Endothelial cell of umbilical vein (primary cell): ENCODE measurements around the gene SLFNL1. TPM values are rescaled to one million over a fixed set of nuclear protein-coding genes. Genes with fewer than 3 reads are reported as not detected.

Experiments
- BruUV-seq: library from RNA; stranded (reverse); fragments of 400-500 nt; replicated peaks from 2 replicates; lab custom pipeline; 2021; lab: Mats Ljungman, UMichigan
- CTCF ChIA-PET: fragments of 300-600, 350-600 bp; sonication (Branson Sonifier 250); formaldehyde crosslinking; loops from one replicate; lab custom pipeline; 2021; ENCODE audit warnings: antibody characterized with exemption, inconsistent platforms; lab: Charles Lee
- POLR2A ChIA-PET: fragments of 300-600, 350-600 bp; sonication (Branson Sonifier 250); formaldehyde crosslinking; loops from one replicate; lab custom pipeline; 2021; ENCODE audit warnings: antibody characterized with exemption, inconsistent platforms; lab: Charles Lee
- DNase-seq: peaks from one replicate; pipeline ENCODE4 v3.0.0-alpha.2; 2011; ENCODE audit warnings: low read depth, low spot score
- FAIRE-seq: peaks from 2 replicates; lab custom pipeline; 2011; peaks lifted over from hg19 to GRCh38; lab: Jason Lieb, UNC
- H2AFZ ChIP-seq: 2 replicates; pipeline ENCODE4 v1.6.0; 2012; ENCODE audit warnings: low read depth, low read length, control low read depth, inconsistent platforms
- H3K27ac ChIP-seq: 2 replicates; pipeline ENCODE4 v1.5.1; 2011; ENCODE audit warnings: low read depth, mild to moderate bottlenecking, control low read depth, low read length, moderate library complexity; ENCODE audit not compliant: insufficient read depth
- H3K27me3 ChIP-seq, 2 experiments: 2 replicates each; pipeline versions ENCODE4 v1.6.0 to v1.6.1; 2011; ENCODE audit warnings: low read length in 2 of 2, mixed read lengths in 1 of 2; ENCODE audit not compliant: control insufficient read depth in 2 of 2, insufficient read depth in 2 of 2
- H3K36me3 ChIP-seq, 2 experiments: 2 replicates in 1 of 2; 3 replicates in 1 of 2; pipeline ENCODE4 v1.5.1; 2011; ENCODE audit warnings: low read length in 2 of 2, mild to moderate bottlenecking in 1 of 2, moderate library complexity in 1 of 2; ENCODE audit not compliant: control insufficient read depth in 2 of 2, insufficient read depth in 2 of 2; ENCODE audit errors: extremely low read depth in 1 of 2
- H3K4me1 ChIP-seq: 3 replicates; pipeline ENCODE4 v1.5.1; 2011; ENCODE audit warnings: mild to moderate bottlenecking, low read length; ENCODE audit not compliant: control insufficient read depth, insufficient read depth; ENCODE audit errors: extremely low read depth
- H3K4me2 ChIP-seq: 2 replicates; pipeline ENCODE4 v1.6.1; 2011; ENCODE audit warnings: low read length, control low read depth, mixed read lengths; ENCODE audit not compliant: insufficient read depth
- H3K4me3 ChIP-seq, 3 experiments: fragments of 200-600 bp in 1 of 3; sonication (generic), shearing (Covaris generic) in 1 of 3; replicated peaks in 1 of 3; 2 replicates each; pipeline ENCODE4 v1.5.1; 2011 to 2016; ENCODE audit warnings: control low read depth in 3 of 3, low read length in 3 of 3, mild to moderate bottlenecking in 2 of 3, inconsistent platforms in 1 of 3, low read depth in 1 of 3, moderate library complexity in 1 of 3; ENCODE audit not compliant: insufficient read depth in 1 of 3
- H3K79me2 ChIP-seq: 2 replicates; pipeline ENCODE4 v1.6.0; 2012; ENCODE audit warnings: low read length, inconsistent platforms; ENCODE audit not compliant: control insufficient read depth, insufficient read depth
- H3K9ac ChIP-seq: replicated peaks from 2 replicates; pipeline ENCODE3; 2011; ENCODE audit warnings: low read length, control low read depth; ENCODE audit not compliant: insufficient read depth; ENCODE audit errors: extremely low read depth
- H3K9me1 ChIP-seq: replicated peaks from 3 replicates; pipeline ENCODE4 v1.6.0; 2011; ENCODE audit warnings: mild to moderate bottlenecking, low read length; ENCODE audit not compliant: control insufficient read depth, insufficient read depth; ENCODE audit errors: extremely low read depth
- H3K9me3 ChIP-seq: replicated peaks from 2 replicates; pipeline ENCODE4 v1.5.1; 2012; ENCODE audit warnings: low read length, inconsistent platforms; ENCODE audit not compliant: control insufficient read depth, insufficient read depth
- H4K20me1 ChIP-seq: replicated peaks from 2 replicates; pipeline ENCODE3; 2011; ENCODE audit warnings: mild to moderate bottlenecking, low read length; ENCODE audit not compliant: control insufficient read depth, insufficient read depth; ENCODE audit errors: extremely low read depth
- CTCF ChIP-seq, 2 donors: IDR thresholded peaks; 1 replicate in 1 of 2; 2 replicates in 1 of 2; pipeline ENCODE4 v1.5.1; 2011; ENCODE audit warnings: low read length in 2 of 2, mild to moderate bottlenecking in 2 of 2, moderate library complexity in 2 of 2, control low read depth in 1 of 2, inconsistent platforms in 1 of 2, low read depth in 1 of 2; ENCODE audit not compliant: insufficient read depth in 1 of 2; ENCODE audit errors: extremely low read depth in 1 of 2
- FOS ChIP-seq: IDR thresholded peaks from 2 replicates; pipeline ENCODE4 v1.6.1; 2011; ENCODE audit warnings: mild to moderate bottlenecking, low read length, moderate library complexity, borderline replicate concordance; ENCODE audit not compliant: insufficient read depth
- JUN ChIP-seq: IDR thresholded peaks from 2 replicates; pipeline ENCODE4 v1.6.1; 2011; ENCODE audit warnings: borderline replicate concordance, low read depth; ENCODE audit not compliant: insufficient read length, insufficient read depth
- MAX ChIP-seq: IDR thresholded peaks from 2 replicates; pipeline ENCODE4 v1.6.1; 2011; ENCODE audit not compliant: insufficient read depth, insufficient read length
- POLR2A ChIP-seq: IDR thresholded peaks from 2 replicates; pipeline ENCODE4 v1.6.1; 2012; ENCODE audit warnings: low read depth, mild to moderate bottlenecking, control low read depth, low read length
- POLR2AphosphoS5 ChIP-seq: IDR thresholded peaks from 2 replicates; pipeline ENCODE4 v1.6.1; 2012; ENCODE audit warnings: low read depth, mild to moderate bottlenecking, control low read depth, low read length, moderate library complexity; ENCODE audit not compliant: insufficient read depth
- dilution Hi-C: fragments of 300-500 bp; cut with MboI; formaldehyde crosslinking; loops from one replicate; pipeline ENCODE4 v1.15.0; 2019; ENCODE audit warnings: low sequenced_read_pairs; ENCODE audit not compliant: extremely low pct_ligation_motif_present
- intact Hi-C: fragments of 100-400 bp; cut with micrococcal nuclease; formaldehyde crosslinking; loops from one replicate; pipeline ENCODE4 v1.10.0; 2022
- polyA plus RNA-seq, 4 experiments: library from polyadenylated mRNA; depleted of rRNA in 3 of 4; stranded (reverse) in 3 of 4; unstranded in 1 of 4; fragments of >200 nt; gene quantifications; 2 replicates each; pipeline versions ENCODE4 v1.2.1 to v1.2.3, GENCODE V29; 2011 to 2012; ENCODE audit warnings: missing spikeins in 1 of 4
- total RNA-seq: library from RNA; stranded (reverse); gene quantifications from 2 replicates; pipeline ENCODE4 v1.2.3, GENCODE V29; 2021

Gene SLFNL1
- total and polyA plus RNA-seq, 2 donors (not counting 3 experiments of a cell fraction or from before 2014, with no cell fraction given) = 0.14 to 0.29 TPM

GRCh38 chr1:41024953-41025352 lies 3.4 kb upstream of the SLFNL1 start:
- H3K4me1 ChIP-seq = peaks cover 27% of the 10 kb centered on the region
- H3K27ac ChIP-seq = no peak overlapping the region
- H3K9ac ChIP-seq = no peak overlapping the region
- no peaks in the 10 kb centered on the region for H3K9me3 ChIP-seq
- no peaks in the 10 kb centered on the region for H3K27me3 ChIP-seq
- H3K4me3 ChIP-seq = no peak overlapping the region
- no peaks in the 10 kb centered on the region for H3K79me2 ChIP-seq
- no TSS peak for BruUV-seq
- ChIA-PET CTCF (interaction anchor here (0.8 to 5.0 kb wide), 9 partner anchors 13 to 258 kb away, joined by 3 to 36 read pairs (median 4); no protein-coding TSS in a partner anchor), POLR2A (interaction anchor here (0.7 kb wide), 1 partner anchor 21 kb away, joined by 3 read pairs; no protein-coding TSS in a partner anchor)
- no peak overlapping the region for H3K4me2 ChIP-seq
- DNase-seq (no peak), FAIRE-seq (peak; percentile 12)
- peaks cover 0 to 14% of the 10 kb centered on the region in 2 experiments for H3K36me3 ChIP-seq
- no peaks in the 10 kb centered on the region for H3K9me1 ChIP-seq
- peak; percentile 9 for TF ChIP-seq POLR2A
- peak in 1 of 2 donors; percentile 2 for TF ChIP-seq CTCF (IDR thresholded peaks at IDR 0.05; ENCODE audit: extremely low read depth in 1 of 2, insufficient read depth in 1 of 2, low read depth in 1 of 2, low read length in 2 of 2)
- no peak for TF ChIP-seq POLR2AphosphoS5
- no peak for TF ChIP-seq JUN
- TF ChIP-seq MAX = no peak
- TF ChIP-seq FOS = no peak
- H4K20me1 ChIP-seq = no peaks in the 10 kb centered on the region
- intact Hi-C loops = loop anchor here (5.0 kb wide), 1 partner anchor 407 kb away; no protein-coding TSS in a partner anchor
- no peak overlapping the region for H2AFZ ChIP-seq
- dilution Hi-C loops = no loop called here
